GM12865 (cell line): ENCODE data around the gene DOCK1.

ENCODE experiments used
- DNase-seq: peaks from one replicate; pipeline ENCODE4 v3.0.0; 2010; ENCODE audit warnings: low read depth
- H3K4me3 ChIP-seq: 2 replicates; pipeline ENCODE4 v1.5.1; 2011; ENCODE audit warnings: mild to moderate bottlenecking, low read depth, low read length, control low read depth
- TF ChIP-seq, protein P1 (sequence below): IDR thresholded peaks from 2 replicates; pipeline ENCODE4 v1.5.1; 2011; ENCODE audit warnings: low read length, control low read depth, low read depth, inconsistent platforms; ENCODE audit not compliant: insufficient read depth; ENCODE audit errors: missing control alignments

Gene DOCK1

DNA sequence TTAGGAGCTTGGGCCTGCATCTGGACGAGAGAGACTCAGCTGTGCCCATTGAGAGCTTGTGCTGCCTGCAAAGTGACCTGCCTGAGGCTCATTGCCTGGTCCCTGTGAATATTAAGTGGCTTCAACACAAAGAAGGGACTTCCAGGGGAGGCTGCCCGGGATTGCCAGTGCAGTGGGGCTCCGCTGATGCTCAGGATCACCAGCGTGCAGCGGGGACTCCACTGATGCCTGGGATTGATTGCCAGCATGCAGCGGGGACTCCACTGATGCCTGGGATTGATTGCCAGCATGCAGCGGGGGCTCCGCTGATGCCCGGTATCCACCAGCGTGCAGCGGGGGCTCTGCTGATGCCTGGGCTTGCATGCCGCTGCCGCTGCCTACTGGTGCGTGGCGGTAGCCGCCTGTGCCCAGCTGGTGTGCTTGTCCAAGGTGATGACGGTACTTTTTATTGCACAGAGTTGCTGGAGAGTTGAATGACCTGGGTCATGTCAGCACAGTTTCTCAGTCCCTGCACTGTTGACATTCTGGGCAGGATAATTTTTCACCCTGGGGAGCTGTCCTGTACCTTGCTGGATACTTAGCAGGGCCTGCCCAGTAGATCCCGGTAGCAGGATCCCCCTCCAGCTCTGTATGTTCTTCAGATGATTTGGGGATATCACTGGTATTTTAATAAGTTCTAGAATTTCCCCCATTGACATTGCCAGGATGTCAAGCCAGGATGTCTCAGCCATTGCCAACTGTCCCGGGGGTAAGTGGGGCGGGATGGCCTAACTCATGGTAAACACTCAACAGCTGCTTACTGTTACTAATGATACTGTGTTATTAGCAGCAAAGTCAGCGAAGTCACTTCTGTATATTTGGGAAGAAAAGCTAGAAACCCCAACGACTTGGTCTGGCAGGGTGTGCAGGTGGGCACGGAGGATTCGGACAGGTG, 13.0 kb downstream of the DOCK1 start:
- TF ChIP-seq, protein P1, sequence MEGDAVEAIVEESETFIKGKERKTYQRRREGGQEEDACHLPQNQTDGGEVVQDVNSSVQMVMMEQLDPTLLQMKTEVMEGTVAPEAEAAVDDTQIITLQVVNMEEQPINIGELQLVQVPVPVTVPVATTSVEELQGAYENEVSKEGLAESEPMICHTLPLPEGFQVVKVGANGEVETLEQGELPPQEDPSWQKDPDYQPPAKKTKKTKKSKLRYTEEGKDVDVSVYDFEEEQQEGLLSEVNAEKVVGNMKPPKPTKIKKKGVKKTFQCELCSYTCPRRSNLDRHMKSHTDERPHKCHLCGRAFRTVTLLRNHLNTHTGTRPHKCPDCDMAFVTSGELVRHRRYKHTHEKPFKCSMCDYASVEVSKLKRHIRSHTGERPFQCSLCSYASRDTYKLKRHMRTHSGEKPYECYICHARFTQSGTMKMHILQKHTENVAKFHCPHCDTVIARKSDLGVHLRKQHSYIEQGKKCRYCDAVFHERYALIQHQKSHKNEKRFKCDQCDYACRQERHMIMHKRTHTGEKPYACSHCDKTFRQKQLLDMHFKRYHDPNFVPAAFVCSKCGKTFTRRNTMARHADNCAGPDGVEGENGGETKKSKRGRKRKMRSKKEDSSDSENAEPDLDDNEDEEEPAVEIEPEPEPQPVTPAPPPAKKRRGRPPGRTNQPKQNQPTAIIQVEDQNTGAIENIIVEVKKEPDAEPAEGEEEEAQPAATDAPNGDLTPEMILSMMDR, result no peak
- no peak overlapping the region for H3K4me3 ChIP-seq
- DNase-seq, result no peak

DNA sequence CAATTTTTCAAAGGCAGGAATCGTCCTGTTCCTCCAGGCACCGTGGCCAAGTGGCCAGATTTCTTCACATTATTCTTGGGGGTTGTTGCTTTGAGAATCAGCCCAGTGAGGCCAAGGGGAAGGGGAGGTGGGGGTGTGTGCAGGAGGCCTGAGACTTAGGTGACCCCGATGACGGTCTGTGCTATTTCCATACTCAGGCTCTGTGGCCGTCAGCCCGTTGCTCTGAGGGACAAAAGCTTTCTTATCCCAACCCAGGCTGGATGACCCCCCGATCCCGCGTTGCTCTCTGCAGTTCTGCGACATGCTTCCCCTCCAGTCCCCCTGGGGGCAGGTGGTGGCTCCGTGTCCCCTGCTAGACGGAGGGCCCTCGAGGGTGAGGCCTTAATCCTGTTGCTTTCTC, 14.2 kb downstream of the DOCK1 start:
- DNase-seq, result no peak
- TF ChIP-seq, protein P1, result no peak
- no peak overlapping the region for H3K4me3 ChIP-seq

DNA sequence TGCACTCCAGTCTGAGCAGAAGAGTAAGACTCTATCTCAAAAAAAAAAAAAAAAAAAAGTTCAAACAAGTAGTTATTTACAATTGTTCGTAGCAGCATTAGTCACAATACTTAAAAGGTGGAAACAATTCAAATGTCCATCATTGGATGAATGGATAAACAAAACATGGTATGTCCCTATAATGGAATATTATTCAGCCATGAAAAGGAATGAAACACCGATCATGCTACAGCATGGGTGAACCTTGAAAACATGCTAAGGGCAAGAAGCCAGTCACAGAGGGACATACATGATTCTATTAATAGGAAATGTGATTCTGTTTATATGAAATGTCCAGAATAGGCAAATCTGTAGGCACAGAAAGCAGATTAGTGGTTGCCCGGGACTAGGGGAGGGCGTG, 15.9 kb downstream of the DOCK1 start:
- H3K4me3 ChIP-seq, result no peak overlapping the region
- TF ChIP-seq, protein P1, result no peak
- DNase-seq, result no peak

- TF ChIP-seq, protein P1, result no peak
- H3K4me3 ChIP-seq, result no peak overlapping the region
- DNase-seq, result no peak
These were observed 16.8 kb downstream of the DOCK1 start for GRCh38 chr10:126921974-126922525.

- no peak overlapping the region for H3K4me3 ChIP-seq
- no peak for DNase-seq
- TF ChIP-seq, protein P1, result no peak
These were observed 19.1 kb downstream of the DOCK1 start for GRCh38 chr10:126924180-126924914.

GRCh38 chr10:126924915-126925300, 19.7 kb downstream of the DOCK1 start:
- no peak overlapping the region for H3K4me3 ChIP-seq
- TF ChIP-seq, protein P1, result no peak
- no peak for DNase-seq
